Measurements from ENCODE around the gene GTF2A1.
"Not testable (repeated sequence)": the region's sequence is repeated elsewhere in the genome, so short reads cannot be mapped to it uniquely, and the experiment has no call there.

Gene GTF2A1

GRCh38 chr14:81252278-81252677 is 31.5 kb upstream of the GTF2A1 start:
- Histone ChIP-seq H3K27ac (ENCODE audit: low read depth, low read length) (no peak overlapping the region), H3K27me3 (ENCODE audit: control insufficient read depth, insufficient read depth, low read length) (no peaks in the 10 kb centered on the region), H3K4me3 (ENCODE audit: low read depth, low read length) (no peak overlapping the region), H3K9me3 (ENCODE audit: control insufficient read depth, insufficient read depth, low read length) (no peaks in the 10 kb centered on the region), H3K36me3 (ENCODE audit: control insufficient read depth, insufficient read depth, low read length) (no peaks in the 10 kb centered on the region), H3K4me1 (ENCODE audit: control insufficient read depth, insufficient read depth, low read length) (0 out of 2 replicates have a peak, but pooled peaks cover 4% of the 10 kb centered on the region), H3K9ac (ENCODE audit: low read depth, low read length) (no peak overlapping the region)

DNA sequence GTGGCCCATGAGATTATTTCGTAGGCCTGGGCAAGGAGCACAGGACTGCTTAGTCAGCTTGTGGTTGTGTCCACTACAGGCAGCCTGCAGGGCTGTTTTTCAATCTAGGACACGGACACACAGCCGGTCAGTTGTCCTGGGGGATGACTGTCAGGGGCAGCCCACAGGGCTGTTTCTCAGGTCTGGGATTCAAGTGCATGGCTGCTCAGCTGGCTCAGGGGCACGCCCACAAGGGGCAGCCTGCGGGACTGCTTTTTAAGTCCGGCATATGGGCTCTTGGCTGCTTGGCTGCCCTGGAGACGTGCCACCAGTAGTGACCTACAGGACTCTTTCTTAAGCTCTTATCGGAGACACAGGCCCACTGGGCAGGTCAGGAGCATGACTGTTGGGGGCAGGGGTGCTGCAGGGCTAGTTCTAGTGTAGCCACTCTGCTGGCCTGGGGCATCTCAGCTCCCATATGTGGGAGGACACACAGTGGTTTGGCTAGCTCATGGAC is 26.6 kb upstream of the GTF2A1 start:
- H3K9ac ChIP-seq (ENCODE audit: low read depth, low read length), result no peak overlapping the region
- H3K9me3 ChIP-seq (ENCODE audit: control insufficient read depth, insufficient read depth, low read length), result peaks cover 8% of the 10 kb centered on the region; the same call in 1 of the 2 replicates
- H3K36me3 ChIP-seq (ENCODE audit: control insufficient read depth, insufficient read depth, low read length), result no peaks in the 10 kb centered on the region
- no peak overlapping the region for H3K27ac ChIP-seq (ENCODE audit: low read depth, low read length)
- H3K4me3 ChIP-seq (ENCODE audit: low read depth, low read length), result no peak overlapping the region
- H3K4me1 ChIP-seq (ENCODE audit: control insufficient read depth, insufficient read depth, low read length), result no peaks in the 10 kb centered on the region
- no peaks in the 10 kb centered on the region for H3K27me3 ChIP-seq (ENCODE audit: control insufficient read depth, insufficient read depth, low read length)

GRCh38 chr14:81246461-81247270 is 25.9 kb upstream of the GTF2A1 start:
- Histone ChIP-seq H3K27me3 (ENCODE audit: control insufficient read depth, insufficient read depth, low read length) (no peaks in the 10 kb centered on the region), H3K4me3 (ENCODE audit: low read depth, low read length) (no peak overlapping the region), H3K9ac (ENCODE audit: low read depth, low read length) (no peak overlapping the region), H3K4me1 (ENCODE audit: control insufficient read depth, insufficient read depth, low read length) (no peaks in the 10 kb centered on the region), H3K27ac (ENCODE audit: low read depth, low read length) (no peak overlapping the region), H3K36me3 (ENCODE audit: control insufficient read depth, insufficient read depth, low read length) (no peaks in the 10 kb centered on the region), H3K9me3 (ENCODE audit: control insufficient read depth, insufficient read depth, low read length) (peaks cover 8% of the 10 kb centered on the region; the same call in 1 of the 2 replicates)

DNA sequence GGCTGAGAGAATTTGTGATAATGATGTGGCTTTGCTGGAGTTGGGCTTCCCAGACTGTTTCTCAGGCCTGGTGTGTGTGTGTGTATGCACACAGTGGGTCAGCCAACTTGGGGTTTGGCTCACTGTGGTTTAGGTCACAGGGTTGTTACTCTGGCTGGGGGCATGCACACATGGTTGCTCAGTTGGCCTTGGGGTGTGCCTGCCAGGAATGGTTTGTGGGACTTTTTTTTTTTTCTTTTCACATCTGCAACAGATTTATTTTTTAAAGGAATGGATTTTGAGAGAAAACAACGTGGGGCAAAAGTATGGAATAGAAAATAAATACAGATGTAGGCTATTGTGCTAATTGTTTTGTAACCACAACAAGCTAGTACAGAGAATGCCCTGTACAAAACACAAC is 25.0 kb upstream of the GTF2A1 start:
- no peak overlapping the region for H3K27ac ChIP-seq (ENCODE audit: low read depth, low read length)
- no peaks in the 10 kb centered on the region for H3K4me1 ChIP-seq (ENCODE audit: control insufficient read depth, insufficient read depth, low read length)
- no peak overlapping the region for H3K4me3 ChIP-seq (ENCODE audit: low read depth, low read length)
- H3K9me3 ChIP-seq (ENCODE audit: control insufficient read depth, insufficient read depth, low read length), result peaks cover 8% of the 10 kb centered on the region; the same call in 1 of the 2 replicates
- H3K9ac ChIP-seq (ENCODE audit: low read depth, low read length), result no peak overlapping the region
- H3K36me3 ChIP-seq (ENCODE audit: control insufficient read depth, insufficient read depth, low read length), result no peaks in the 10 kb centered on the region
- no peaks in the 10 kb centered on the region for H3K27me3 ChIP-seq (ENCODE audit: control insufficient read depth, insufficient read depth, low read length)

- H3K27ac ChIP-seq (ENCODE audit: low read depth, low read length); H3K27me3 ChIP-seq (ENCODE audit: control insufficient read depth, insufficient read depth, low read length); H3K9ac ChIP-seq (ENCODE audit: low read depth, low read length); H3K36me3 ChIP-seq (ENCODE audit: control insufficient read depth, insufficient read depth, low read length); H3K9me3 ChIP-seq (ENCODE audit: control insufficient read depth, insufficient read depth, low read length); H3K4me3 ChIP-seq (ENCODE audit: low read depth, low read length); H3K4me1 ChIP-seq (ENCODE audit: control insufficient read depth, insufficient read depth, low read length): not testable (repeated sequence)
Observed at GRCh38 chr14:81244431-81244830, 23.7 kb upstream of the GTF2A1 start.

DNA sequence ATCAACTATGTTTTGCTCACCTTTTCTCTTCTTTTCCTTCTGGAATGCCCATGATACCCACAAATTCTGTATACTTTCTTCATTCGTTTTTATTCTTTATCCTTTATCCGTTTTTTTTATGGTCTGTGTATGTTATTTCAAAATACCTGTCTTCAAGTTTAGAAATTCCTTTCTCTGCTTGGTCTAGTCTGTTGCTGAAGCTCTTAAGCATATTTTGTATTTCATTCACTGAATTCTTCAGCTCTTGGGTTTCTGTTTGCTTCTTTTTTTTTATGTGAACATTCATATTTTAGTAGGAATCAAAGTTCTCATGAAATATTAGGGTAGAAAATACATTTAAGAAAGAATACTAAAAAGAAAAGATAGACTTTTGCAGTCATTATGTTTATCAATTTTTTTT is 22.7 kb upstream of the GTF2A1 start:
- Histone ChIP-seq H3K4me3 (ENCODE audit: low read depth, low read length) (no peak overlapping the region), H3K9me3 (ENCODE audit: control insufficient read depth, insufficient read depth, low read length) (peaks cover 8% of the 10 kb centered on the region; the same call in 1 of the 2 replicates), H3K27ac (ENCODE audit: low read depth, low read length) (no peak overlapping the region), H3K36me3 (ENCODE audit: control insufficient read depth, insufficient read depth, low read length) (no peaks in the 10 kb centered on the region), H3K9ac (ENCODE audit: low read depth, low read length) (no peak overlapping the region), H3K4me1 (ENCODE audit: control insufficient read depth, insufficient read depth, low read length) (no peaks in the 10 kb centered on the region), H3K27me3 (ENCODE audit: control insufficient read depth, insufficient read depth, low read length) (no peaks in the 10 kb centered on the region)

DNA sequence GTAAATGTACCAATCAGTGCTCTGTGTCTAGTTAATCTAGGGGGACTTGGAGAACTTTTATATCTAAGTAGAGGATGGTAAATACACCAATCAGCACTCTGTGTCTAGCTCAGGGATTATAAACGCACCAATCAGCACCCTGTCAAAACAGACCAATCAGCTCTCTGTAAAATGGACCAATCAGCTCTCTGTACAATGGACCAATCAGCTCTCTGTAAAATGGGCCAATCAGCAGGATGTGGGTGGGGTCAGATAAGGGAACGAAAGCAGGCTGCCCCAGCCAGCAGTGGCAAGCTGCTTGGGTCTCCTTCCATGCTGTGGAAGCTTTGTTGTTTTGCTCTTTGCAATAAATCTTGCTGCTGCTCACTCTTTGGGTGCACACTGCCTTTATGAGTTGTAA is 16.1 kb upstream of the GTF2A1 start:
- H3K27me3 ChIP-seq (ENCODE audit: control insufficient read depth, insufficient read depth, low read length); H3K36me3 ChIP-seq (ENCODE audit: control insufficient read depth, insufficient read depth, low read length); H3K4me3 ChIP-seq (ENCODE audit: low read depth, low read length); H3K9me3 ChIP-seq (ENCODE audit: control insufficient read depth, insufficient read depth, low read length); H3K4me1 ChIP-seq (ENCODE audit: control insufficient read depth, insufficient read depth, low read length); H3K9ac ChIP-seq (ENCODE audit: low read depth, low read length); H3K27ac ChIP-seq (ENCODE audit: low read depth, low read length): not testable (repeated sequence)

- H3K27me3 ChIP-seq (ENCODE audit: control insufficient read depth, insufficient read depth, low read length), result no peaks in the 10 kb centered on the region
- no peak overlapping the region for H3K4me3 ChIP-seq (ENCODE audit: low read depth, low read length)
- H3K4me1 ChIP-seq (ENCODE audit: control insufficient read depth, insufficient read depth, low read length), result 0 out of 2 replicates have a peak, but pooled peaks cover 7% of the 10 kb centered on the region
- H3K9me3 ChIP-seq (ENCODE audit: control insufficient read depth, insufficient read depth, low read length), result no peaks in the 10 kb centered on the region
- H3K9ac ChIP-seq (ENCODE audit: low read depth, low read length), result no peak overlapping the region
- H3K36me3 ChIP-seq (ENCODE audit: control insufficient read depth, insufficient read depth, low read length), result no peaks in the 10 kb centered on the region
- no peak overlapping the region for H3K27ac ChIP-seq (ENCODE audit: low read depth, low read length)
Observed at GRCh38 chr14:81236138-81236537, 15.4 kb upstream of the GTF2A1 start.

DNA sequence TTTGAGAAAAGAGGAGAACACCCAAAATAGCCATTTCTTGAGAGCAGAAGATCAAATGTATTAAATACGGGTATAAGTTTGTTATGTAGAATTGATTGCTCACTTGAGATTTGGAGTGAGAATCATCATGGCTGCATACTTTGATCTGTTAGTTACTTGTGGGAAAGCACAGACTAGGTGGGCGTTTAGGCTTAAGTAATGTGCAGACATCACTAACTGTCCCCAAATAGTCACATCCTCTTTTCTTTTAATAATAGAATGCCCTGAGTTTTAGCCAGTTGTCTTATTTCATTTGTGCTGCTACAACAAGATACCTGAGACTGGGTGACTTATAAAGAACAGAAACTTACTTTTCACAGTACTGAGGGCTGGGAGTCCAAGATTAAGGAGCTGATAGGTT is 14.3 kb upstream of the GTF2A1 start:
- H3K4me1 ChIP-seq (ENCODE audit: control insufficient read depth, insufficient read depth, low read length), result 0 out of 2 replicates have a peak, but pooled peaks cover 7% of the 10 kb centered on the region
- H3K36me3 ChIP-seq (ENCODE audit: control insufficient read depth, insufficient read depth, low read length), result no peaks in the 10 kb centered on the region
- H3K27me3 ChIP-seq (ENCODE audit: control insufficient read depth, insufficient read depth, low read length), result no peaks in the 10 kb centered on the region
- no peak overlapping the region for H3K4me3 ChIP-seq (ENCODE audit: low read depth, low read length)
- no peaks in the 10 kb centered on the region for H3K9me3 ChIP-seq (ENCODE audit: control insufficient read depth, insufficient read depth, low read length)
- H3K9ac ChIP-seq (ENCODE audit: low read depth, low read length), result no peak overlapping the region
- H3K27ac ChIP-seq (ENCODE audit: low read depth, low read length), result no peak overlapping the region

- no peak overlapping the region for H3K27ac ChIP-seq (ENCODE audit: low read depth, low read length)
- H3K36me3 ChIP-seq (ENCODE audit: control insufficient read depth, insufficient read depth, low read length), result no peaks in the 10 kb centered on the region
- H3K4me3 ChIP-seq (ENCODE audit: low read depth, low read length), result no peak overlapping the region
- H3K27me3 ChIP-seq (ENCODE audit: control insufficient read depth, insufficient read depth, low read length), result no peaks in the 10 kb centered on the region
- H3K9me3 ChIP-seq (ENCODE audit: control insufficient read depth, insufficient read depth, low read length), result no peaks in the 10 kb centered on the region
- H3K9ac ChIP-seq (ENCODE audit: low read depth, low read length), result no peak overlapping the region
- 0 out of 2 replicates have a peak, but pooled peaks cover 7% of the 10 kb centered on the region for H3K4me1 ChIP-seq (ENCODE audit: control insufficient read depth, insufficient read depth, low read length)
Observed at GRCh38 chr14:81234278-81234677, 13.5 kb upstream of the GTF2A1 start.

- no peaks in the 10 kb centered on the region for H3K36me3 ChIP-seq (ENCODE audit: control insufficient read depth, insufficient read depth, low read length)
- H3K27ac ChIP-seq (ENCODE audit: low read depth, low read length), result no peak overlapping the region
- H3K27me3 ChIP-seq (ENCODE audit: control insufficient read depth, insufficient read depth, low read length), result no peaks in the 10 kb centered on the region
- H3K9me3 ChIP-seq (ENCODE audit: control insufficient read depth, insufficient read depth, low read length), result no peaks in the 10 kb centered on the region
- no peak overlapping the region for H3K4me3 ChIP-seq (ENCODE audit: low read depth, low read length)
- no peak overlapping the region for H3K9ac ChIP-seq (ENCODE audit: low read depth, low read length)
- 0 out of 2 replicates have a peak, but pooled peaks cover 7% of the 10 kb centered on the region for H3K4me1 ChIP-seq (ENCODE audit: control insufficient read depth, insufficient read depth, low read length)
Observed at GRCh38 chr14:81233615-81234014, 12.9 kb upstream of the GTF2A1 start.
